22Rv1 (cell line): ENCODE data around the gene SLC9A4.

Experiments
- CTCF ChIP-seq: fragments of 450-650 bp; IDR thresholded peaks from 2 replicates; pipeline ENCODE4 v1.5.1; 2017; ENCODE audit warnings: mild to moderate bottlenecking
- ZFX ChIP-seq: fragments of 450-650 bp; IDR thresholded peaks from 2 replicates; pipeline ENCODE4 v1.6.1; 2017; ENCODE audit warnings: antibody characterized with exemption, borderline replicate concordance

- TF ChIP-seq CTCF (no peak), ZFX (no peak)
These were observed 31.8 kb downstream of the SLC9A4 start for GRCh38 chr2:102504833-102505232.
